ENCODE results near the gene PRKG1.

GRCh38 chr10:51951601-51952000, 877.3 kb downstream of the PRKG1 start:
- TF ChIP-seq REST (IDR thresholded peaks at IDR 0.05; ENCODE audit: low read depth) (no peak), TAF1 (IDR thresholded peaks at IDR 0.05; ENCODE audit: low read depth) (no peak)

Data from Ishikawa (cell line).